Uterus (tissue), 4 donors: Measurements from ENCODE around the gene RPL7L1. TPM values are rescaled to one million over a fixed set of nuclear protein-coding genes. Genes with fewer than 3 reads are reported as not detected.
"Not testable (repeated sequence)": the region's sequence is repeated elsewhere in the genome, so short reads cannot be mapped to it uniquely, and the experiment has no call there.

Experiments
- DNase-seq, 2 donors: peaks; one replicate each; pipeline ENCODE4 v3.0.0-alpha.2; 2019 to 2020
- H3K27ac ChIP-seq, 2 donors: fragments of 200-600 bp; sonication (generic); 1 replicate in 1 of 2; 2 replicates in 1 of 2; pipeline ENCODE4 v1.5.1; 2016 to 2018
- H3K27me3 ChIP-seq, 2 donors: fragments of 200-600 bp; sonication (generic); one replicate each; pipeline ENCODE4 v1.5.1; 2018 to 2019; ENCODE audit warnings: control low read depth in 1 of 2
- H3K36me3 ChIP-seq, 2 donors: fragments of 200-600 bp; sonication (generic); one replicate each; pipeline ENCODE4 v1.5.1; 2019; ENCODE audit warnings: control low read depth in 1 of 2
- H3K4me1 ChIP-seq, 2 donors: fragments of 200-600 bp; sonication (generic); one replicate each; pipeline ENCODE4 v1.5.1; 2018 to 2019; ENCODE audit warnings: control low read depth in 1 of 2
- H3K4me3 ChIP-seq, 2 donors: fragments of 200-600 bp; sonication (generic); 1 replicate in 1 of 2; 2 replicates in 1 of 2; pipeline ENCODE4 v1.5.1; 2018 to 2019; ENCODE audit warnings: mild to moderate bottlenecking in 1 of 2
- H3K9me3 ChIP-seq, 2 donors: fragments of 200-600 bp; sonication (generic); one replicate each; pipeline ENCODE4 v1.5.1; 2019; ENCODE audit warnings: control low read depth in 1 of 2
- CTCF ChIP-seq, 4 experiments: fragments of 200-600 bp in 2 of 4; fragments of 450-650 bp in 2 of 4; sonication (generic) in 2 of 4; IDR thresholded peaks; one replicate each; pipeline ENCODE4 v1.5.1; 2016 to 2019; ENCODE audit warnings: antibody characterized with exemption in 4 of 4, mild to moderate bottlenecking in 2 of 4, moderate library complexity in 1 of 4
- POLR2A ChIP-seq, 2 donors: fragments of 450-650 bp; IDR thresholded peaks; one replicate each; pipeline ENCODE4 v1.6.1; 2016; ENCODE audit warnings: antibody characterized with exemption in 2 of 2, mild to moderate bottlenecking in 1 of 2, moderate library complexity in 1 of 2
- intact Hi-C: fragments of 100-400 bp; cut with DNase I; formaldehyde crosslinking; loops from one replicate; pipeline ENCODE4 v1.15.1; 2023; ENCODE audit warnings: low total_unique reads
- total RNA-seq, 4 donors: library from RNA; depleted of rRNA in 3 of 4; stranded (reverse); fragments of >200 nt in 3 of 4; gene quantifications; one replicate each; pipeline versions ENCODE4 v1.1.0 to v1.2.4, GENCODE V29; 2014 to 2023
- donor health status: DM: yes; HTN: yes; CAD: no.

Gene RPL7L1
- total RNA-seq, 4 donors from 2014 or later, result 62.9 to 123 (median 82.1) TPM

GRCh38 chr6:42896178-42896719 lies 16.8 kb downstream of the RPL7L1 start:
- no peak for TF ChIP-seq POLR2A (IDR thresholded peaks at IDR 0.05)
- no peak for TF ChIP-seq CTCF (IDR thresholded peaks at IDR 0.05)
- H3K9me3 ChIP-seq, result no peaks in the 10 kb centered on the region
- no peak for DNase-seq
- H3K4me1 ChIP-seq, result no peaks in the 10 kb centered on the region
- H3K27ac ChIP-seq, result no peak overlapping the region
- no peaks in the 10 kb centered on the region for H3K36me3 ChIP-seq
- intact Hi-C loops, result no loop called here
- no peaks in the 10 kb centered on the region for H3K27me3 ChIP-seq
- no peak overlapping the region for H3K4me3 ChIP-seq

GRCh38 chr6:42898891-42899361 lies 19.5 kb downstream of the RPL7L1 start:
- H3K9me3 ChIP-seq, result no peaks in the 10 kb centered on the region
- intact Hi-C loops, result no loop called here
- TF ChIP-seq POLR2A (IDR thresholded peaks at IDR 0.05) (no peak), CTCF (IDR thresholded peaks at IDR 0.05) (peak; percentile 79 to 87 (median 82))
- H3K4me1 ChIP-seq, result no peaks in the 10 kb centered on the region
- no peaks in the 10 kb centered on the region for H3K27me3 ChIP-seq
- no peaks in the 10 kb centered on the region for H3K36me3 ChIP-seq
- peak; percentile 55 to 79 for DNase-seq
- no peak overlapping the region for H3K27ac ChIP-seq
- H3K4me3 ChIP-seq, result no peak overlapping the region

GRCh38 chr6:42899871-42900270 lies 20.5 kb downstream of the RPL7L1 start:
- no peak overlapping the region for H3K27ac ChIP-seq
- intact Hi-C loops, result loop anchor here (5.0 kb wide), 1 partner anchor 242 kb away; no protein-coding TSS in a partner anchor

GRCh38 chr6:42901538-42901957 lies 22.1 kb downstream of the RPL7L1 start:
- H3K27me3 ChIP-seq, result no peaks in the 10 kb centered on the region
- intact Hi-C loops, result loop anchor here (5.0 kb wide), 1 partner anchor 241 kb away; no protein-coding TSS in a partner anchor
- TF ChIP-seq POLR2A (IDR thresholded peaks at IDR 0.05), result no peak
- TF ChIP-seq CTCF (IDR thresholded peaks at IDR 0.05), result peak; percentile 88 to 95 (median 92)
- peak; percentile 74 to 84 for DNase-seq
- no peaks in the 10 kb centered on the region for H3K4me1 ChIP-seq
- no peaks in the 10 kb centered on the region for H3K9me3 ChIP-seq
- no peaks in the 10 kb centered on the region for H3K36me3 ChIP-seq
- H3K27ac ChIP-seq, result peak overlapping the region in 1 of 2 donors; percentile 12
- peak overlapping the region in 1 of 2 donors; percentile 20 for H3K4me3 ChIP-seq

More at GRCh38 chr6:42899871-42900270, 20.5 kb downstream of the RPL7L1 start:
- H3K4me1 ChIP-seq, result no peaks in the 10 kb centered on the region
- no peak for TF ChIP-seq POLR2A (IDR thresholded peaks at IDR 0.05)
- TF ChIP-seq CTCF (IDR thresholded peaks at IDR 0.05), result no peak
- H3K36me3 ChIP-seq, result no peaks in the 10 kb centered on the region
- no peaks in the 10 kb centered on the region for H3K27me3 ChIP-seq
- no peak overlapping the region for H3K4me3 ChIP-seq
- no peaks in the 10 kb centered on the region for H3K9me3 ChIP-seq
- no peak for DNase-seq

GRCh38 chr6:42902429-42903263 lies 23.2 kb downstream of the RPL7L1 start:
- H3K4me1 ChIP-seq, DNase-seq, H3K27me3 ChIP-seq, H3K9me3 ChIP-seq, H3K36me3 ChIP-seq, H3K4me3 ChIP-seq: not testable (repeated sequence)
- peak overlapping the region; percentile 12 to 45 for H3K27ac ChIP-seq
- intact Hi-C loops, result loop anchor here (5.0 kb wide), 1 partner anchor 240 kb away; no protein-coding TSS in a partner anchor
